ENCODE results near the gene DIS3L.
A peak's percentile ranks its signal among the peaks of the same experiment; 100 is the strongest.
"Not testable (repeated sequence)": the region's sequence is repeated elsewhere in the genome, so short reads cannot be mapped to it uniquely, and the experiment has no call there.

The DIS3L gene

DNA sequence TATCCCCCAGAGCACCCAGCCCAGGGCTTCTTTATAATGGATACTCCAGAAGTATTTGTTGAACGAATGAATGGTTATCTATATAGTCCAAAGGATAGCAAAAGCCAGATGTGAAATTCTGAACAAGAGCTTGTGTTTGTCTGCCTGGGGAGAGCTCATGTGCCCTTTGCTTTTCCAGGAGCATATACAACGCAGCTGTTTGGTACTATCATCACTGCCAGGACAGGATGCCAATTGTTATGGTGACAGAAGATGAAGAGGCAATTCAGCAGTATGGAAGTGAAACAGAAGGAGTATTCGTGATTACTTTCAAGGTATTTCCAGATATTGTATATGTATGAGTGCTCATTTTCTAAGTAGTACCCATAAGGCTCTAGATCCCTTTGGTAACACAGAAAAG, 15.2 kb downstream of the DIS3L start:
- no peaks in the 10 kb centered on the region for H3K9me3 ChIP-seq
- no peak overlapping the region for H3K27ac ChIP-seq
- no peak overlapping the region for H3K4me3 ChIP-seq
- no peak overlapping the region for H3K4me2 ChIP-seq
- H4K20me1 ChIP-seq: no peaks in the 10 kb centered on the region
- H3K27me3 ChIP-seq: no peaks in the 10 kb centered on the region
- H3K36me3 ChIP-seq: peaks cover 84% of the 10 kb centered on the region
- no peak overlapping the region for H3K9ac ChIP-seq
- no peak for TF ChIP-seq Cebpa-rat (IDR thresholded peaks at IDR 0.05)
- H3K4me1 ChIP-seq: peaks cover 11% of the 10 kb centered on the region

DNA sequence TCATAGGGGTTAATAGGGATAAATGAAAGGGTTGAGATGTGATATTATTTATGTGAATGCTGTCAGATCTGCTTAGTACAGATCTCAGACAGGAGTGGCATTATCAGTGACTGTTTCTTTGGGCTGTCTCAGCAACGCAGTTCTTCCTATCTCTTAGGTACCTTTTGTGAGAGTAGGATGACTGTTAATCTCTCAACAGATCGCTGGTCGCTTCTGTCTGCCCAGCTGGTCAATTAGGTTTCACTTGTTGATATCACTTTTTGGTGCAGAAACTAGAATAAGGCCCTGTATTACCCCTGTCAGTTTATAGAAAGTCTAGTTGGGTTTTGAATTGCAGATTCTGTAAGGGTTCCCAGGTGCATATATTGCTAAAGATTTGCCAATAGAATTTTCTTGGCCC, 16.5 kb downstream of the DIS3L start:
- no peak overlapping the region for H3K4me2 ChIP-seq
- no peaks in the 10 kb centered on the region for H4K20me1 ChIP-seq
- no peaks in the 10 kb centered on the region for H3K27me3 ChIP-seq
- H3K36me3 ChIP-seq: peaks cover 95% of the 10 kb centered on the region
- no peaks in the 10 kb centered on the region for H3K9me3 ChIP-seq
- H3K9ac ChIP-seq: no peak overlapping the region
- no peak overlapping the region for H3K4me3 ChIP-seq
- no peak for TF ChIP-seq Cebpa-rat (IDR thresholded peaks at IDR 0.05)
- peaks cover 5% of the 10 kb centered on the region for H3K4me1 ChIP-seq
- no peak overlapping the region for H3K27ac ChIP-seq

DNA sequence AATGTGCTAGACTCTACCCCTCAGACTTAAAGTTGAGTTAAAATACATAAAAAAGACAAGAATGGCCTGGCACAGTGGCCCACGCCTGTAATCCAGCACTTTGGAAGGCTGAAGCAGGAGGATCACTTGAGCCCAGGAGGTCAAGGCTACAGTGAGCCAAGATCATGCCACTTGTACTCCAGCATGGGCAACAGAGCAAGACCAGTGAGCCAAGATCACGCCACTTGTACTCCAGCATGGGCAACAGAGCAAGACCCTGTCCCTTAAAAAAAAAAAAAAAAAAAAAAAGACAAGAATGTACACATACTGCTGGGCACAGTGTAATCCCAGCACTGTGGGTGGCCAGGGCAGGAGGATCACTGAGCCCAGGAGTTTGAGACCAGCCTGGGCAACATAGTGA, 17.4 kb downstream of the DIS3L start:
- H3K27me3 ChIP-seq: no peaks in the 10 kb centered on the region
- H3K9ac ChIP-seq: no peak overlapping the region
- H3K27ac ChIP-seq: no peak overlapping the region
- H3K4me1 ChIP-seq: no peaks in the 10 kb centered on the region
- H3K36me3 ChIP-seq: peaks cover 98% of the 10 kb centered on the region
- H3K4me3 ChIP-seq: no peak overlapping the region
- TF ChIP-seq Cebpa-rat (IDR thresholded peaks at IDR 0.05): no peak
- H3K9me3 ChIP-seq: no peaks in the 10 kb centered on the region
- no peaks in the 10 kb centered on the region for H4K20me1 ChIP-seq
- H3K4me2 ChIP-seq: no peak overlapping the region

DNA sequence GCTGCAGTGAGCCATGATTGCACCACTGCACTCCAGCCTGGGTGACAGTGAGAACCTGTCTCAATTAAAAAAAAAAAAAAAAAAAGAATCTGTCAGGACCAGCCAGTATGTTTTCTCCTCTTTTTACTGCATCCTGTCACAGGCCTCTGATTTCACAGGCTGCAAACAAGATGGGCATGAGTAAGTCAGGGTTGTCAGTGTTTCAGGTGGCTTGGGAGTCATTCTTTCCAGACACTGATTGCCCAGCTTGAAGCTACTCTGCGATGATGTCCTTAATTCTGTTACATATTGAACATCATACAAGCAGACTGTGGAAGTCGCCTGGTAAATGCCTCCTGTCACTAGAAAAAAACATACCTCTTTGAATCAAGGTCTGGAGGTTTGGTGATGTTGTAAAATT, 18.8 kb downstream of the DIS3L start:
- no peaks in the 10 kb centered on the region for H3K4me1 ChIP-seq
- H3K4me3 ChIP-seq: no peak overlapping the region
- H3K27ac ChIP-seq: no peak overlapping the region
- H3K9me3 ChIP-seq: no peaks in the 10 kb centered on the region
- H3K9ac ChIP-seq: no peak overlapping the region
- H3K4me2 ChIP-seq: no peak overlapping the region
- no peaks in the 10 kb centered on the region for H4K20me1 ChIP-seq
- TF ChIP-seq Cebpa-rat (IDR thresholded peaks at IDR 0.05): no peak
- H3K27me3 ChIP-seq: no peaks in the 10 kb centered on the region
- H3K36me3 ChIP-seq: peaks cover 98% of the 10 kb centered on the region

DNA sequence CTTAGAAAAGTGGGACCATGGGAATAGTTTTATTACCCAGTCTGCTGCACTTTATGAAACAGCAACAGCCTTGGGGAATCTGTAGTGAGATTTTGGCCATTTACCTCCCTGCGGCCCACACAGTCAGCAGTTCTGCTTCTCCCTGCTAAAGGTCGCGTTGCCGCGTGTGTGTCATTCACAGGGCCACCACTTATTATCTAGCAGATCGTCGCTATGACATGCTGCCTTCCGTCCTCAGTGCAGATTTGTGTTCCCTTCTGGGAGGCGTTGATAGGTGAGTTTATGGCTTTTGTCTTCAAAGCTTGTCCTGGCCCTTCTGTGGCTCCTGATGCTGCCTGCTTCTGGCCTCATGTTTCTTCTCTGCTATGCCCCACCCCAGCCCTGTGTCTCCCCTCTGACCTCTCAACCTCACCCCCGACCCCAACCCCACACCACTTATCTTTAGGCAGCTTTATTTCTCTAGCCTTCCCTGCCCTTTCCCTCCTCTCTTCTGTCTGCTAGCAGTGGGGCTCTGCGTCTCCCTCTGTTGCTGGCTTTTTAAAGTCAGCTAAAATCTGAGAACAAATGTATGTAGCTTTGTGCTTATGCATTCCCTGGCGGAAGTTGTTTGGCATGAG, 30.1 kb downstream of the DIS3L start:
- H3K9ac ChIP-seq: no peak overlapping the region
- H3K9me3 ChIP-seq: no peaks in the 10 kb centered on the region
- no peak for TF ChIP-seq Cebpa-rat (IDR thresholded peaks at IDR 0.05)
- H3K4me2 ChIP-seq: no peak overlapping the region
- H3K27me3 ChIP-seq: no peaks in the 10 kb centered on the region
- no peak overlapping the region for H3K27ac ChIP-seq
- H4K20me1 ChIP-seq: no peaks in the 10 kb centered on the region
- H3K4me3 ChIP-seq: no peak overlapping the region
- peaks cover 99% of the 10 kb centered on the region for H3K36me3 ChIP-seq
- no peaks in the 10 kb centered on the region for H3K4me1 ChIP-seq

DNA sequence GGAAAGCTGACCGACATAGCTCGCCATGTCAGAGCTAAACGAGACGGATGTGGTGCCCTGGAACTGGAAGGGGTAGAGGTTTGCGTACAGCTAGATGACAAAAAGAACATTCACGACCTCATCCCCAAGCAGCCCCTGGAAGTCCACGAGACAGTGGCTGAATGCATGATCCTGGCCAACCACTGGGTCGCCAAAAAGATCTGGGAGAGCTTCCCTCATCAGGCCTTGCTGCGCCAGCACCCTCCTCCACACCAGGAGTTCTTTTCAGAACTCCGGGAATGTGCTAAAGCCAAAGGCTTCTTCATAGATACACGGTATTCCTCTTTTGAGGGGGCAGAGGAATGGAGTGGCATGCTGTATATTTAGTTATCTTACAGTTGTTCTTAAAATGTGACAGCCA, 32.7 kb downstream of the DIS3L start:
- Histone ChIP-seq H3K4me2 (no peak overlapping the region), H3K4me3 (no peak overlapping the region), H3K27me3 (no peaks in the 10 kb centered on the region), H4K20me1 (no peaks in the 10 kb centered on the region), H3K4me1 (no peaks in the 10 kb centered on the region), H3K27ac (no peak overlapping the region), H3K9me3 (no peaks in the 10 kb centered on the region), H3K36me3 (peaks cover 99% of the 10 kb centered on the region), H3K9ac (no peak overlapping the region)
- no peak for TF ChIP-seq Cebpa-rat (IDR thresholded peaks at IDR 0.05)

DNA sequence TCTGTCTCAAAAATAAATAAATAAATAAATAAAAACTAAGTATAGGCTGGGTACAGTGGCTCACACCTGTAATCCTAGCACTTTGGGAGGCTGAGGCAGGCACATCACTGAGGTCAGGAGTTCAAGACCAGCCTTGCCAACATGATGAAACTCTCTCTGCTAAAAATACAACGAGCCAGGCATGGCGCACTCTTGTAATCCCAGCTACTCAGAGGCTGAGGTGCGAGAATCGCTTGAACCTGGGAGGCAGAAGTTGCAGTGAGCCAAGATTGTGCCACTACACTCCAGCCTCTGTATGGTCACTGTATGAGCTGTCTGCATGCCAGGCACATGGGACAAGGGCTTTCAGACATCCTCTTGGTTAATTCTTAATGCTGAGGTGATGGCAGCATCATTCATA, 34.4 kb downstream of the DIS3L start:
- Histone ChIP-seq H3K27me3 (no peaks in the 10 kb centered on the region), H3K27ac (no peak overlapping the region), H4K20me1 (no peaks in the 10 kb centered on the region), H3K9ac (no peak overlapping the region), H3K4me3 (no peak overlapping the region), H3K4me2 (no peak overlapping the region), H3K4me1 (no peaks in the 10 kb centered on the region), H3K9me3 (no peaks in the 10 kb centered on the region), H3K36me3 (peaks cover 100% of the 10 kb centered on the region)
- TF ChIP-seq Cebpa-rat (IDR thresholded peaks at IDR 0.05): no peak

DNA sequence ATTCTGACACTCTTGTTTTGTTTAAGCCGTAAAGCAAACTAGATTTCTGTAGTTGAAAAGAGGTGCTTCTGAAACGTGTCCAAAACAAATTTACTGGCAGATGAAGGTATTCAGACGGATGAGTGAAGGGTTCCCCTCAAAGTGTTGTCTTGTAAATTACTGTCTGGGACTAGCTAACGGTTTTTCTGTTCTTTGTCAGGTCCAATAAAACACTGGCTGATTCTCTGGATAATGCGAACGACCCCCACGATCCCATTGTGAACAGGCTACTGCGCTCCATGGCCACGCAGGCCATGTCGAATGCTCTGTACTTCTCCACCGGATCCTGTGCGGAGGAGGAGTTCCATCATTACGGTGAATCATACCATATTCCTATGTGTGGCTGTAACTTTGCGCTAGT, 35.4 kb downstream of the DIS3L start:
- no peaks in the 10 kb centered on the region for H4K20me1 ChIP-seq
- no peak overlapping the region for H3K27ac ChIP-seq
- no peaks in the 10 kb centered on the region for H3K4me1 ChIP-seq
- no peak for TF ChIP-seq Cebpa-rat (IDR thresholded peaks at IDR 0.05)
- H3K36me3 ChIP-seq: peaks cover 100% of the 10 kb centered on the region
- H3K27me3 ChIP-seq: no peaks in the 10 kb centered on the region
- no peak overlapping the region for H3K4me3 ChIP-seq
- H3K4me2 ChIP-seq: no peak overlapping the region
- H3K9me3 ChIP-seq: no peaks in the 10 kb centered on the region
- no peak overlapping the region for H3K9ac ChIP-seq

DNA sequence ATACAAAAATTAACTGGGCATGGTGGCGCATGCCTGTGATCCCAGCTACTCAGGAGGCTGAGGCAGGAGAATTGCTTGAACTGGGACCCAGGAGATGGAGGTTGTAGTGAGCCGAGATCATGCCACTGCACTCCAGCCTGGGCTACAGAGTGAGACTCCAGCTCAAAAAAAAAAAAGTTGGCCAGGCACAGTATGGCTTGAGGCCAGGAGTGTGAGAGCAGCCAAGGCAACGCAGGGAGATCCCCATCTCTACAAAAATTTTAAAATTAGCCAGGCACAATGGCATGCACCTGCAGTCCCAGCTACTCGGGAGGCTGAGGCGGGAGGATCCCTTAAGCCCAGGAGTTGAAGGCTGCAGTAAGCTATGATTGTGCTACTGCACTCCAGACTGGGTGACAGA, 55.2 kb downstream of the DIS3L start:
- peaks cover 98% of the 10 kb centered on the region for H3K36me3 ChIP-seq
- not testable (repeated sequence) for H3K4me1 ChIP-seq, H3K4me2 ChIP-seq, H3K27me3 ChIP-seq, H3K4me3 ChIP-seq, H3K27ac ChIP-seq, H3K9ac ChIP-seq, H4K20me1 ChIP-seq, H3K9me3 ChIP-seq

DNA sequence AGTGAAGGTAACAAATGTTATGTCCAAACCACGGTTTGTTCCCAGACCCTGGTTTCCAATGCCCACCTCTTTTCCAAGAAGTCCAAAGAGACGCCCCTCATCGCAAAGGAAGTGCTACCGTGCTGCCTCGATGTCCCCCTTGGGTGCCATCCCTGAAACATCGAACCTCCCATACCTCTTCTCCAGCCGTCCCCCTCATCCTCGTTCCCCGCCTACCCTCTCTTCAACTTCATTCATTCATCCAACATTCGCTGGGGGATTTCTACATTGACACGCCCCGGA, 62.6 kb downstream of the DIS3L start:
- H3K9me3 ChIP-seq: no peaks in the 10 kb centered on the region
- H3K4me2 ChIP-seq: peak overlapping the region; percentile 86
- H3K4me3 ChIP-seq: peak overlapping the region; percentile 76
- H3K36me3 ChIP-seq: peaks cover 33% of the 10 kb centered on the region
- no peaks in the 10 kb centered on the region for H4K20me1 ChIP-seq
- H3K9ac ChIP-seq: peak overlapping the region; percentile 94
- H3K4me1 ChIP-seq: peaks cover 19% of the 10 kb centered on the region
- TF ChIP-seq Cebpa-rat (IDR thresholded peaks at IDR 0.05): no peak
- peak overlapping the region; percentile 94 for H3K27ac ChIP-seq
- H3K27me3 ChIP-seq: no peaks in the 10 kb centered on the region

Measured in BLaER1 (cell line).